Effector CD8-positive, alpha-beta T cell (primary cell): ENCODE measurements around the gene SOX13.
"Not testable (repeated sequence)": the region's sequence is repeated elsewhere in the genome, so short reads cannot be mapped to it uniquely, and the experiment has no call there.

ENCODE experiments used
- DNase-seq: peaks from one replicate; lab custom pipeline; 2025; lab: John Stamatoyannopoulos, UW

SOX13 gene

DNA sequence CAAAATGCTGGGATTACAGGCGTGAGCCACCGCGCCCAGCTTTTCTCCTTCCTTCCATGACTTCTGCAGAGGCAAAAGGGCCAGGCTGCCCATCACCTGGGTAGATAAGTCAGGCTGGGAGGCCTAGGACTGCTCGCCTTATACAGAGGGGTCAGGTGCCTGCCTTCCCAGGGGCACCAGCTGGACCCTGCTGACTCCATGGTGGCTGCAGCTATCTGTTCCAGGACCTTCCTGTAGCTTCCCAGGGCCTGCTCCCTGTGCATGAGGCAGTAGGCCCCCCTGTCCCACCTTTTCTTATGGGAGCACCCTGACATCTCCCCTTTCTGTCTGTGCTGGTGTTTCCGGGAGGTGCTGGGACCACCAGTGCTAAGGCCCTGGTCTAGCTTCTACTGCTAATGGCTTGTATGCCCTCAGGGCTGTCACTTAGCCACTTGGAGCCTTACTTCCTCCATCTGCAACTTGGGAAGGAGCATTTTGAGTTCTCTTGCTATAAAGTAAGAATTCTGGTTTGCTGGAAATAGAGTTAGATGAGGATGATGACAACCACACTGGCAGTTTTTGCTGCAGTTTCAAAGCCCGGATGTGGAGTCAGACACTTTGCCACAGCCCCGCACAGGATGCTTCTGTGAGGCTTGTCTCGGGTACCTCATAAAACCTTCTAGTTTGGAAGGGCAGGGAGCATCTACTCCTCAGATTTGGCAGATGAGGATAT, 14.4 kb downstream of the SOX13 start:
- no peak for DNase-seq

DNA sequence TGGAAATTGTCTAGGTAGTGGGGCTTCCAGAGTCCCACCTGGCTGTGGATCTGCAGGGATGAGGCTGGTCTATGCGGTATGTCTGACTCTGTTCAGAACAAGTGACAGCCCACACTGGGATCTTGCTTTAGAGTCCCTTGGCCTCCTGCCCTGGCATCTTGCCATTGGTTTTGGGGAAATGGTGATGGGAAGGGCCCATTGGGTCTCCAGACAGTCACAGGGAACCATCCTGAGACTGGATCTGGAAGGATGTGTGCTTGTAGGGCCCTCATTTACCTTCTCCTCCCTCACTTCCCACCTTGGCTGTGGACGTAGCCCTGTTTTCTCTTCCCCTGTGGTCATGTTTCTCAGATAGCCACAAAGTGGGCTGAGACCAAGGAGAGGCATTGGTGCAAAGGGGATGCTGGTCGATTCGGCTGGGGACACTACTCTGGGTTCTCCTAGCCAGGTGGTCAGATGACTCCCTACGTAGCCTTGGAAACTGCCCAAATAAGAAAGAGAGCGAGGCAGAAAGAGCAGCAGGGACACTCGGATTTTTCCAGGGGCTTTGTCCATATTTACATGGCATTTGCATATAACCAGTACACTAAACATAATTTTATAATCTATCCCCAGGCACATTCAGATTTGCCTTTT, 15.1 kb downstream of the SOX13 start:
- DNase-seq = no peak

DNA sequence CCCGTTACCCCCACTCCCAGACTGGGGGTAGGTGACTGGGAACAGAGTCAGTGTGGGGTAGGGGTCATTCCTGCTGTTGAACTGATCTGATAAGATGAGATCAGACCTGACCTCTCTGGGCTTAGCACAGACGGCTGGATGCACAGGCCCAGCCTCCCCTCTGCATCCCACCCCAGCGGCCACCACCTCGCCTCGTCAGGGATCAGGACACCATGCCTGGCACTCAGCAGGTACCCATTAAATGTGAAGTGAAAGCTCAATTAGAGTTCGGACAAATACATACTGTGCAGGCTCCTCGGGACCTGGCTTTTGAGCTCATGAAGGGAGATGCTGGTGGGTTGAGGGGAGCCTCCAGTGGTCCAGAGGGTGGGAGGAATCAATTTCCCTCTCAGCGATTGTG, 15.7 kb downstream of the SOX13 start:
- no peak for DNase-seq

DNA sequence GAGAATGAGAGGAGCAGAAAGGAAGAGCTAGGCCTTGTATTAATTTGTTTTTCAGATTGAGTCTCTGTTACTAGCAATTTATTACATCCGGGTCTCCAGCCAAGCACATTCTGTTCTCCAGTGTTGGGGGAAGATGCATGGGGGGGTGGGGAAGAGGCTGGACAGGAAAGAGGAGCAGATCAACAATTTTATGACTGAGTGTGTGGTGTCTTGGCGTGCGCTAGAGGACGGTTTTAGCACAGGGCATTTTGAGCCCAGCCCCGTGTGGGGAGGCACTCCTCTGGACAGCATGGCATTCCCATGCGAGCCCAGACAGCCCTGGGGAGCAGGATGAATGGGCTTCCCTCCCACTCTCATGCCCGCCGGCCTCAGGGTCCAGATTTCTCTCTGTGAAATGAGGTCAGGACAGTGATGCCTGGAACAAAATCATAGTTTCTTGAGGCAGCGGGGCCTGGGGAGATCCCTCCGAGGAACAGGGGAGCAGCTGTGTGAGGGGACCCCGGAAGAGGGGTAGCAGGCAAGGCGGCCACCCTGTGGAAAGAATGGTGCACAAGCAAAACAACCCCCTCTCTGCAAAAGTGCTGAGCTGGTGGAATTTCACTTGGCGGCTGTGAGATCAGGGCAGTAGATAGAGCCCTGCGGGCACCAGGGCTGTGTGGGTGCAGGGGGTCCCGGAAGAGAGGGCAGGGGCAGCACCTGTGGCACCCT, 16.3 kb downstream of the SOX13 start:
- DNase-seq = no peak

DNA sequence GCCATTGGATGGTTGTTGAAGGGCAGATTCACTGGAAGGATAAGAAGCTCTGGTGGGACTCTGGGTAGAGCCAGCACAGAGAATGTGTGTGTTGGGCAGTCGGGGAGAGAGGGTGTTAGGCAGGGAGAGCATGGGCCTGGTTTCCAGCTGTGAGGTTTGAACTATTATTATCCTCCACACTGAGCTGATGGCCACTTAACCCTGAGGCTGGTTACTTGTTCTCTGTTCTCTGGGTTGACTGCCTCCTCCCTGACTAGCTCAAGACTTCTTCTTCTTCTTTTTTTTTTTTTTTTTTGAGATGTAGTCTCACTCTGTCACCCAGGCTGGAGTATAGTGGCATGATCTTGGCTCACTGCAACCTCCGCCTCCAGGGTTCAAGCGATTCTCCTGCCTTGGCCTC, 17.2 kb downstream of the SOX13 start:
- not testable (repeated sequence) for DNase-seq

DNA sequence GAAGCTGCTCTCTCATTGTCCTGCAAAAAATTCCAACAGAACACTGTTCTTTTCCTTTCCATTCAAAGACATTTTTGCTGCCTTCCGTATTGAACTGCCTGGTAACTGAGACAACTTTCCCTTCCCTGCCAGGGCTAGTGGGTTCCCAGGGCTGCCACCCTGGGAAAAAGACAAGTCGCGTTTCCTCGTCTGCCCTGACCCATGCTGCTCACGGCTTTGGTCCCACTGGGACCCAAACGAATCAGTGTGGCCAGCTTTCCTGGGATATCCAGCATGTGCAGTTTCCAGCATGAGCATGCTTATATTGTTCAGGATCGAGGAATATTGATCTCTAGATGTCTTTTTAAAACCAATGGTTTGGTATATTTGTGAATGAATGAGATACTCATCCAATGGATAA, 18.2 kb downstream of the SOX13 start:
- DNase-seq = no peak

DNA sequence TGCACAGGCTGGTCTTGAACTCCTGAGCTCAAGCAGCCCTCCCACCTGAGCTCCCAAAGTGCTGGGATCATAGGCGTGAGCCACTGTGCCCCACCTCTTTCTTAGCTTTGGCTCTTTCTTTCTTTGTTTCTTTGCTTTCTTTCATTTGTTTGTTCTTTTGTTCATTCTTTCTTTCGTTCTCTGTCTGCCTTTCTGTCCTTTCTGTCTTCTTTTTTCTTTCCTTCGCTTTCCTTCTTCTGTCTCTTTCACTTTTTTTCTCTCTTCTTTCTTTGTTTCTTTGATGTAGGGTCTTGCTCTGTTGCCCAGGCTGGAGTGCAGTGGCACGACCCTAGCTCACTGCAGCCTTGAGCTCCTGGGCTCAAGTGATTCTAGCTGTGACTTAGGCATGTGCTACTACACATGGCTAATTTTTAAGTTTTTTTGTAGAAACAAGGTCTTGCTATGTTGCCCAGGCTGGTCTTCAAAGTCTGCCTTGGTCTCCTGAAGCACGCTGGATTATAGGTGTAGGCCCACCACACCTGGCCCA, 18.9 kb downstream of the SOX13 start:
- DNase-seq = no peak

DNA sequence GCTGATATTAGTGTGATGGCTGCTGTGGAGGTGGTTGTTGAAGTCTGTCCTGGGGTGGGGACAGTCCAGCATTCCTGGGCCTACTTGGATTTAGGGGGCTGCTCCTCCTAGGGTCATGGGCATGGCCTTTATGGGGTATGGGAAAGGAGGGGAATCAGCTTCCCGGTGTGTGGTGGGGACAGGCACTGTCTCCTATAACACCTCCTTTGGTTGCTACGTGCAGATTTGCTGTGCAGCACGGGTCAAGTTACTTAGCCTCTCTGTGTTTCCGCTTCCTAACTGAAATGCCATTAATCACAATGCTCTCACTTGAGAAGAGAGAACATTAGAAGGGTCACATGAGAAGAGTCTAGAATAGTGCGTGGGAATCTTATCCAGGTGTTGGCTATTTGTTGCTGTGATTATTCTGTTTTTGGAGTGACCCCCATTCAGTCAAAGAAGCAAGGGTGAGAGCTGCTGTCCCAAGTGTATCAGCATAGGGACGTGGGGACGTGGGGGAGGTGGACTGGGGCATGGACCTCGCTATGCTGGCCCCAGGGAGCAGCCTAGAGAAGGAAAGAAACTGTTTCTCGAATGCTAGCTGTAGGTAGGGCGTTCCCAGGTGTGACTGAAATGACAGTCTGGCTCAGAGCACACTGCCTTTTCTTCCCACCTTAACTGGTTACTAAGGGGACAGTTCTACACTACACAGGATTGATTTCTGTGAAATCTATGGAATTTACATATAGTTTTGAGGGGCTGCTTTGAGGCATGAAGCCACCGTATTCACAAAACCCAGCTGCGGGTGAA, 19.9 kb downstream of the SOX13 start:
- no peak for DNase-seq

DNA sequence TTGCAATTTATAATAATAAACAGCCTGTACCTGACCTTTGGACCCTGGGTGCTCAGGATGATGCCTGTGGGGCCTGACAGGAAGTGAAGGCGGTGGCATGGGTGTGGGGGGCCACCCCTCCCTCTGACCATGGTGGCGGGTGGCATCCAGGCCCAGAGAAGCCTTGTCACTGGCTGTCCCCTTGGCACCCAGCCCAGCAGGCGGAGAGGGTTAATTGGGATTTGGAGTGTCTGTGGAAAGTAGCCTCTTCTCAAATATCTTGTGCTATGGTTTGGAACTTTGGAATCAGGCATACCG, 20.5 kb downstream of the SOX13 start:
- DNase-seq = no peak

DNA sequence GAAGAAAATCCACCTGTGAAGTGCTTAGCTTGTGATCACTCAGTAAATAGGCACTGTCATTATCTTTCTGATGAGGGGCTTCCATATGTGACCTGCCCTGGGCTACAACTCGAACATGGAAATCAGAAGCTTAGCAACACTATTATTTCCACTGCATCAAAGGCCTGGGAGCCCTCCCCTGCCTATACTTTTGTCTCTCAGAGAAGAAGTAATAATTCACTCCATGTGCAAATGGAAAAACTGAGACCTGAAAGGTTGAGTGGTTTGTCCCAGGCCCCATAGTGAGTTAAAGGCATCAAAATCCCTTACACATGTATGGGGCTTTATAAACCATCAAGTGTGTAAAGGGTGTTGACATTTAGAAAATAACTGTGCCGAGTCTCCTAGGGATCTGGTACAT, 20.9 kb downstream of the SOX13 start:
- DNase-seq = no peak

DNA sequence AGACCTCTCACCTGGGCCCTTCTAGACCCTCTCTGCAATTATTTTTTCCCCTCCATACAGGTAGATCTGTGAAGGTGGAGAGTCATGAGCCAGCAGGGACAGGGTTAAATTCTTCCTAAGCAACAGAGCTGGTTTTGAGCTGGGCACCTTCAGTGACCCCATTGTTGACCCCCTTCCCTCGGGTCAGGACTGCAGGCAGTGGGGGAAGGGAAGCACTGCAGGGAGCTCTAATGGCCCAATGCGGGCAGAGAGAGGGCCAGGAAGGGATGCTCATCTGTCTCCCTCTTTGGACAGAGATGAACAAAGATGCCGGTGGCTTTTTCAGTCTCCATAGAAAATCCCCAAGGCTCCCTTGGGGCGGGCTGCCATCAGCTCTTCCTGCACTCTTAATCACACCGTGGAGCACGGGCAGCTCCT, 21.4 kb downstream of the SOX13 start:
- DNase-seq = no peak

DNA sequence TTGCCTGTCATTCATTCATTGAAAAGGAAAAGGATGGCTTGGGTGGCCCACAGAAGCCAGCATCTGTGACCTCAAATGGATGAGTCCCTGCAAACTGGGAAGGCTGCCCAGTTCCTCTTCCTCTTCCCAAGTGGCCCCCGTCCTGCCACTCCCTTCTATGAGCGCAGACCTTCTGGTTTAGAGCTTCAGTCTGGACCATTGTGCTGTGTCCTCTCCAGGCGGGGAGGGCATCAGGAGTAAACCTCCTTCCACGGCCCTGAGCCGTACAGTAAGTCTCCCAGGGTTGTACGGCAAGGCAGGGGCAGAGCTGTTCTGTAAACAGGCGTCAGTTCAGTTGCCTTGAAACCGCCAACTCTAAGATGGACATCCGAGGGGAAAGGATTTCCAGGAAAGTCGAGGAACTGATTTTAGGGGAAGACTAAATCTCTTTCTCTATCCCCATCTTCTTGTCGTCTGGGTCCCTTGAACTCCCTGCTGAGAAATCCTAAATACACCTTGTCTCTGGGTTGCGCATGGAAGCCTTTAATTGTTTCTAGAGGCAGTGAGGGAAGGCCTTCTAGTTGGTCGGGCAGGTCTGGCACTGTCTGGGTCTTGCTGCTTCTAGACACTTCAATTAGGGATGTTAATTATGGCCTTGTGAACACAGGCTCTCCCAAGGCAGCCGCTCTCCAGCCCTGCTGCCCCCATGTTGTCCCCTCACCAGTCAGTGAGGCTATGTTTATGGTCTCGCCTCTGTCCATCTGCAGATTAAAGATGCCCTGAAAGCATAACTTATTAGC, 22.1 kb downstream of the SOX13 start:
- no peak for DNase-seq

DNA sequence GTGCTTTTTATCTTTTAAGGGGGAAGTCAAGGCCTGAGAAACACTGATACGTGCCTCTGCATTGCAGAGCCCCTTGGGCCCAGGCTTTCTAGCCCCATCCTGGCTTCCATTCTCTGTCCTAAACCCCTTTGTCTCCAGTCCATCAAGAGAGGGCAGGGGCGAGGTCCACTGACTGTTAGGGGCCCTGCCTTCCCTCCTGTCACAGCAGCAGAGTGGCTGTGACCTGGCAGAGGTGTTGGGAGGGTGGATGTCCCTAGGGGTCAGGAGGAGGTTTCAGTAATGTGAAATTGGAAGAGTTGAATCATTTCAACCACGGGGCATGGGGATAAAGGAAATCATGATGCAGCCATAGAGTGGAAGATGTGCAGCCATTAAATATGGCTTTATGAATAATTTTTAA, 24.0 kb downstream of the SOX13 start:
- DNase-seq = no peak

DNA sequence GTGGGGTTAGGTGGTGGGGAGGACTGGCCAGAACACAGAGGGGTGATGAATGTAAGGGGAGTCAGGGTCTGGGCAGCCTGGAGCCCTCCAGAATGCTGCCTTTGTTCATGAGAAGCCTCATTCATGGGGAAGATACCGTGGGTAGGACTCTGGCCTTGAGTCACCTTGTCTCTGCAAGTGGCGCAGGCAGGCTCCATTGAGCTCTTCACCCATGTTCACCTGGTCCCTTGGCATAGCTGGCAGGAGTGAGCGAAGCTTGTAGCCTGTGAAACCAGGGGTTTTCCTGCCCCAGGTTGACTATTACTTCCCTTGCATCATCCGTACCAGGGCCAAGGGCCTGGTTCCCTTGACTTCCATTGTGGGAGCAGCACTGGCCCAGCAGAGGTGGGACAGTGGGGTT, 25.8 kb downstream of the SOX13 start:
- DNase-seq = no peak

DNA sequence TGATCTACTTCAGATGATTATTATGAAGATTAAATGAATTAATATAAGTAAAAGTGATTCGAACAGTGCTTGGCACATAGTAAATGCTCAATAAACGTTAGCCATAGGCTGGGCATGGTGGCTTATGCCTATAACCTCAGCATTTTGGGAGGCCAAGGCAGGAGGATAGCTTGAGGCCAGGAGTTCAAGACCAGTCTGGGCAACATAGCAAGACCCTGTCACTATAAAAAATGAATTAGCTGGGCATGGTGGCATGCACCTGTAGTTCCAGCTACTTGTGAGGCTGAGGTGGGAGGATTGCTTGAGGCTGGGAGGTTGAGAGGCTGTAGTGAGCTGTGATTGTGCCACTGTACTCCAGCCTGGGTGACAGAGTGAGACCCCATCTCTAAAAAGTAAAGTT, 26.8 kb downstream of the SOX13 start:
- not testable (repeated sequence) for DNase-seq

DNA sequence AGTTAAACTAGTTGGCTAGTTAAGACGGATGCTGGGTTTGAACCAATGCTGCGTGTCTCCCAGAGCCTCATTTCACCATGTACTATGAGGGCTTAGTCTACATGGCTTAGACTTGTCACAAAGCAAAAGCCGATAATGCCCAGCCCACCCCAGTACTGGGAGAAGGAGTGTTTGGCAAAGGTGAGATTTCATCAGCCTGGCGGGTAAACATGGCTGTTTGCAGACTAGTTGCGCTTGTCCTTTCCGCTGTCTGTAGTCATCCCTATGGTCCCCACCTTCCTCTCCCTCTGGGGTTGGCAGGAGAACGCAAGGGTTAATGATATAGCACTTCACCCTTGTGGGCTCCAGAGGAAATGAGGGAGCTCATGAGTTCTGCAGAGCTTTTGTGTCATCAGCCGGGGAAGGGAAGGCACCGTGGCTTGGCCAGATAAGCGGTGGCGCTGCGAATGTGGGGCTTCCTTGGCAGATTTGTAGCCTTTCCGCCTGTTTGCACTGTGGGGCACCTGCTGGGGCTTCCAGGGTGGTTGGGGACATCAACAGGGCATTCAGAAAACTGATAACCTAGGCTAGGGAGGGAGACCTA, 29.2 kb downstream of the SOX13 start:
- DNase-seq = no peak

DNA sequence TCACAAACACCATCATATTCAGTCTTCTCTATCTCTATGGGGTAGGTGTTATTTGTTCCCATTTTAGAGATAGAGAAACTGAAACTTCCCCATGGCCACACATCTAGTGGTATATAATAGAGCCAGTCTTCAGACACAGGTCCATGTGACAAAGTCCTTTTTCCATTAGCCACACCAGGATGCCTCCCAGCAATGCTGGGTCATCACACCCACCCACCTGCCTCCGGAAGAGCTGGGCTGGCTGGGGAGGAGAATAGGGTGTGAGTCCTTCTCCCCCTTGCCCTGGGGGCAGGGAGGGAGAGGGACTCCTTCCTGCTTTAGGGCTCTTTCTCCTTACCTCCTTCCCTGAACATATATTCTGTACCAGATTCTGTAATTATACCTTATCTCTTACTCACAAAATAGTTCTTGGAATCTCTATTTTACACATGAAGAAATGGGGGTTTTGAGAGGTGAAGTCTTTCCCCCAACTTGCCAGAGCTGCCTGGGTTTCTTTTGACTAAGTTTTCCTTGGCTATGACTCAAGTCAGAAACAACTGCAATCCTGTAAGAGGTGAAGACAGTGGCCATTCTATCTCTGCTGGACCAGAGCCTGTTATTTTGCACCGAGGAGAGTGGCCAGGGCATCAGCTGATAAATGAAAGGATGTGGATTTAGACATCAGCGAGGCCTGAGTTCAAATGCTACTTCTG, 30.0 kb downstream of the SOX13 start:
- DNase-seq = no peak

DNA sequence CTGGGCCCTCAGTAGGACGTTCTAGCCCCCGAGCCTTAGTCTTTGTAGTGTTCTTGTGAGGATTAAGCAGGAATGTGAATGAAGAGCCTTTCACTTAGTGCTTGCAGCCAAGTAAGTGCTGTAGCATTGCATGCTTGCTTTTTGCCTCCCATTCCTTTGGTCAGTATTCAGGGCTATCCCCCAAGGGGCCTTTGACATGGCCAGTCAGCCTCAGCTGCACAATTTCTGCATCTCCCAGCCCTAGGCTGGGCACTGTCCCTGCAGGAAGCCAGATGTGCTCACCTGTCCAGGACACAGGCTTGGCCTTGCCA, 30.5 kb downstream of the SOX13 start:
- no peak for DNase-seq

DNA sequence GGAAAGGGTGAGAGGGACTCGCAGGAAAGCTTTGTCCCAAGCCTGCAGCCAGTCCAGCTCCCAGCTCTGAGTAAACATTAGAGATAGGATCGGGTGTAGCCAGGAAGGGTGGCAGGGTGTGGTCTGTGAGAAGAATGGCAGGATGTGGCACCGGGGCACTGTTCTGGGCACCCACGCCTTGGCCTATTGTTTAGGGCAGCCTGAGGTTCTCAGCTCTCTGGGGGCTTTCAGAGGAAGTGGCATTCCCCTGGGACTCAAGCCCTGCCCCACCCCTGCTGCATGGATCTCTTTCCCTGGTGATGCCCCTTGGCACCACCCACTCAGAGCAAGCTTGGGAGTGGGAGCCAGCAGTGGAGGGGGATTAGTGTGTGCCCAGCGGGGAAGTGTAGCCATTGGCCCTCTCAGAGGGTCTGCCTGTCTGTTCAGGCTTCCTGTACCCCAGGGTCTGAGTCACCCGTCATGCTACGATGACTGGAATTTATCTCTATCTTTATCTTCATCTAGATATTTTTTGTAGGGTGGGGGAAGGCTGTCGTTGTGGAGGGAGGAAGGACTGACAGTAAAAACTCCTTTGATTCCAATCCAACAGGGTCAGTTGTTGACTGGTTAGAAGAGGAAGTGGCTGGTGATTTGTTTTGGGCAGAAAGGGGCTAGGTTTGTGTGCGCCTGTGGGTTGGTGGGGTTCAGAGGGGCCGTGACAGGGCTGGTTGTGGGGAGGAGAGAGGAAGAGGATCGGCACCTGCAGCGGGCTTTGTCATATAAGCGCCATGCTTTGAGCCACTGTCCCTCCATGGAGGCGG, 31.6 kb downstream of the SOX13 start:
- no peak for DNase-seq

DNA sequence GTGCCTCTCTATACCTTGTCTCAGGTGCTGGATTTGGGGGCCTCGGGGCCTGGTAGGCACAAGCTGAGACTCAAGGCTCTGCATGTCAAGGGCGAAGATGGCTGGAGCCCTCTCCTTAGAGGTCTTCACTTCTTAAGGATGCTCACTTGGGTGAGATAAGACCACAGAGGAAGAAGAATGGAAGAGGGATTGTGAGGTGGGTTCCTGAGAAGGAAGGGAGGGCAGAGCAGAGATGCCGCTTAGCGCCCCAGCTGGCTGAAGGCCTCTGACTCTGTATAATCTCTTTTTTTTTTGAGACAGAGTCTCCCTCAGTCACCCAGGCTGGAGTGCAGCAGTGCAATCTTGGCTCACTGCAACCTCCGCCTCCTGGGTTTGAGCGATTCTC, 32.2 kb downstream of the SOX13 start:
- no peak for DNase-seq
